Hepatocyte (in vitro differentiated cells): ENCODE results near the gene RGS10. TPM values are rescaled to one million over a fixed set of nuclear protein-coding genes. Genes with fewer than 3 reads are reported as not detected.

Experiments
- DNase-seq: peaks from one replicate; pipeline ENCODE4 v3.0.0-alpha.2; 2016; ENCODE audit warnings: low spot score
- H2AFZ ChIP-seq: fragments of 200-600 bp; sonication (generic); 2 replicates; pipeline ENCODE4 v1.6.0; 2016; ENCODE audit warnings: antibody characterized with exemption, mild to moderate bottlenecking
- H3K27ac ChIP-seq: fragments of 200-600 bp; sonication (generic); 2 replicates; pipeline ENCODE4 v1.5.1; 2016; ENCODE audit warnings: mild to moderate bottlenecking
- H3K27me3 ChIP-seq: fragments of 200-600 bp; sonication (generic); 2 replicates; pipeline ENCODE4 v1.6.1; 2016
- H3K36me3 ChIP-seq: fragments of 200-600 bp; sonication (generic); replicated peaks from 2 replicates; pipeline ENCODE4 v1.5.1; 2016; ENCODE audit warnings: low read depth; ENCODE audit not compliant: insufficient read depth
- H3K4me1 ChIP-seq: fragments of 200-600 bp; sonication (generic); 2 replicates; pipeline ENCODE4 v1.5.1; 2016; ENCODE audit warnings: mild to moderate bottlenecking, moderate library complexity; ENCODE audit not compliant: insufficient read depth
- H3K4me2 ChIP-seq: fragments of 200-600 bp; sonication (generic); 2 replicates; pipeline ENCODE4 v1.6.0; 2016
- H3K4me3 ChIP-seq: fragments of 200-600 bp; sonication (generic); 2 replicates; pipeline ENCODE4 v1.5.1; 2016; ENCODE audit warnings: mild to moderate bottlenecking
- H3K79me2 ChIP-seq: fragments of 200-600 bp; sonication (generic); 2 replicates; pipeline ENCODE4 v1.6.0; 2017; ENCODE audit warnings: mild to moderate bottlenecking
- H3K9me2 ChIP-seq: fragments of 200-600 bp; sonication (generic); replicated peaks from 2 replicates; pipeline ENCODE4 v1.6.0; 2017; ENCODE audit warnings: mild to moderate bottlenecking; ENCODE audit not compliant: insufficient read depth
- H3K9me3 ChIP-seq: fragments of 200-600 bp; sonication (generic); 2 replicates; pipeline ENCODE4 v1.5.1; 2016; ENCODE audit warnings: low read depth, mild to moderate bottlenecking
- H4K20me1 ChIP-seq: fragments of 200-600 bp; sonication (generic); 2 replicates; pipeline ENCODE4 v1.6.0; 2016; ENCODE audit warnings: mild to moderate bottlenecking; ENCODE audit not compliant: insufficient read depth, poor library complexity, severe bottlenecking
- CTCF ChIP-seq: fragments of 200-600 bp; sonication (generic); IDR thresholded peaks from 2 replicates; pipeline ENCODE4 v1.5.1; 2016; ENCODE audit warnings: antibody characterized with exemption, mild to moderate bottlenecking; ENCODE audit not compliant: poor library complexity
- EZH2 ChIP-seq: fragments of 200-600 bp; sonication (generic); IDR thresholded peaks from 2 replicates; pipeline ENCODE4 v1.6.1; 2016; ENCODE audit warnings: antibody characterized with exemption, mild to moderate bottlenecking, borderline replicate concordance
- EZH2phosphoT487 ChIP-seq: fragments of 200-600 bp; sonication (generic); IDR thresholded peaks from one replicate; pipeline ENCODE4 v1.6.1; 2018; ENCODE audit warnings: antibody characterized with exemption, mild to moderate bottlenecking, low read depth, moderate library complexity; ENCODE audit not compliant: unreplicated experiment, severe bottlenecking
- WGBS: methylation state at CpG from one replicate; pipeline ENCODE4 v1.1.6; 2016; ENCODE audit warnings: low lambda C conversion rate; ENCODE audit errors: missing lambda C conversion rate; 5-methylcytosine and 5-hydroxymethylcytosine counted together
- polyA plus RNA-seq: library from polyadenylated mRNA; unstranded; fragments of >200 nt; fragmentation: Nextera tagmentation; extraction: Ambion mirVana; gene quantifications from 2 replicates; pipeline ENCODE4 v1.2.1, GENCODE V29; 2016
- total RNA-seq: library from RNA; depleted of rRNA; stranded (reverse); fragments of >200 nt; gene quantifications from 2 replicates; pipeline ENCODE4 v1.2.3, GENCODE V29; 2014

RGS10 gene
- total and polyA plus RNA-seq, 2 experiments from 2014 or later: 5.4 to 8.4 TPM

DNA sequence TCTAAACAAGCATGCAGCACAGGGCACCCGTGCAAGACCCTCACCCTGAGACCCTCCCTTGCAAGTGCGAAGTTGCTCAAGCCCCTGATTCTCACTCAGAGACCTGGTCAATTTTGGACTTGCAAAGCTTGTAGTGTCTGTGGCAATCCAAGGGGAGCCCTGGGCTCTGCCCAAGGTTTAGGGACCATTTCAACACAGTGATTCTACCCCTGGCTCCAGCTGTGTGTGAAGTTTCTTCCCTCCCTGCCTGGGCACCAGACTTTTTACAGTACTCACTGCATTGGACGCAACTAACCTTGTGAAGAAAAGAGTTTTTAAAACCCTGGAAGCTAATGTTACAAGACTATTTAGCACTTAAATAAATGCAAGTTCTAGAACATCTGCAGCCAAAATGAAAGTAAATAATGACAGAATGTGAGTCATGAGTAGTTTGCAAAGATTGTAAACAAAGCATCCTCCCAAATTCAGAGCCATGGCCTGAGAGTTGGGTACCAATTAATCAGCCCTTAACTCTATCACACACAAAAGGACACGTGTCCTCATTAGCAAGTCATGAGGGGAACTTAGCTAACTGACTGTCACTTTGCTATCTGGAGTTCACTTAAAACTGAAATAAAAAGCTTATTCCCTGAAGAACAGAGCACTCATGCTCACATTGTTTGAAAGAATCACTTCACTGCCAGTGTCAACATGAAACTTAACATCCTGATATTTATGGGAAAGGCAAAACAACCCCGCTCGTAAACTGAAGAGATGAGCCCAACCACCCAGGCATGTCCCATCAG lies 48.1 kb downstream of the RGS10 start:
- 56% methylated on average over 6 of the region's 6 CpGs for WGBS

GRCh38 chr10:119493155-119493554 lies 49.4 kb downstream of the RGS10 start:
- H2AFZ ChIP-seq: no peak overlapping the region
- no peak for DNase-seq
- no peak overlapping the region for H3K27ac ChIP-seq
- H4K20me1 ChIP-seq: no peaks in the 10 kb centered on the region
- no peak overlapping the region for H3K4me3 ChIP-seq
- H3K4me2 ChIP-seq: no peak overlapping the region
- no peaks in the 10 kb centered on the region for H3K9me2 ChIP-seq
- TF ChIP-seq EZH2phosphoT487 (no peak), EZH2 (no peak), CTCF (no peak)
- H3K27me3 ChIP-seq: no peaks in the 10 kb centered on the region
- no peaks in the 10 kb centered on the region for H3K9me3 ChIP-seq
- WGBS: 96% methylated on average over 11 of the region's 11 CpGs
- no peaks in the 10 kb centered on the region for H3K79me2 ChIP-seq
- H3K36me3 ChIP-seq: no peaks in the 10 kb centered on the region
- peaks cover 6% of the 10 kb centered on the region for H3K4me1 ChIP-seq

More for the DNA sequence above, 48.1 kb downstream of the RGS10 start:
- H2AFZ ChIP-seq: no peak overlapping the region
- H3K4me2 ChIP-seq: no peak overlapping the region
- H3K9me3 ChIP-seq: no peaks in the 10 kb centered on the region
- DNase-seq: no peak
- no peak for TF ChIP-seq CTCF
- TF ChIP-seq EZH2: no peak
- TF ChIP-seq EZH2phosphoT487: no peak
- H3K27me3 ChIP-seq: no peaks in the 10 kb centered on the region
- no peak overlapping the region for H3K27ac ChIP-seq
- no peaks in the 10 kb centered on the region for H4K20me1 ChIP-seq
- H3K4me1 ChIP-seq: peaks cover 6% of the 10 kb centered on the region
- no peaks in the 10 kb centered on the region for H3K36me3 ChIP-seq
- no peaks in the 10 kb centered on the region for H3K79me2 ChIP-seq
- H3K4me3 ChIP-seq: no peak overlapping the region
- no peaks in the 10 kb centered on the region for H3K9me2 ChIP-seq

GRCh38 chr10:119491966-119492757 lies 50.4 kb downstream of the RGS10 start:
- no peaks in the 10 kb centered on the region for H3K9me2 ChIP-seq
- no peak overlapping the region for H3K4me3 ChIP-seq
- H3K4me1 ChIP-seq: peaks cover 6% of the 10 kb centered on the region
- H3K27me3 ChIP-seq: no peaks in the 10 kb centered on the region
- DNase-seq: no peak
- no peaks in the 10 kb centered on the region for H3K36me3 ChIP-seq
- H2AFZ ChIP-seq: no peak overlapping the region
- no peaks in the 10 kb centered on the region for H3K9me3 ChIP-seq
- H3K79me2 ChIP-seq: no peaks in the 10 kb centered on the region
- no peaks in the 10 kb centered on the region for H4K20me1 ChIP-seq
- WGBS: 68% methylated on average over 6 of the region's 6 CpGs
- no peak overlapping the region for H3K27ac ChIP-seq
- TF ChIP-seq EZH2phosphoT487: no peak
- no peak for TF ChIP-seq EZH2
- no peak for TF ChIP-seq CTCF
- H3K4me2 ChIP-seq: no peak overlapping the region
